GM19463 (cell line): ENCODE measurements around the gene ALG2.

Source experiments
- ATAC-seq: cut with Tn5 transposase; IDR thresholded peaks from one replicate; pipeline ENCODE4 v1.9.1; 2021; ENCODE audit warnings: mild to moderate bottlenecking, moderate library complexity; ENCODE audit not compliant: unreplicated experiment

The ALG2 gene

GRCh38 chr9:99193466-99193821 lies 28.3 kb downstream of the ALG2 start:
- no peak for ATAC-seq

GRCh38 chr9:99192786-99193465 lies 28.8 kb downstream of the ALG2 start:
- no peak for ATAC-seq

- no peak for ATAC-seq
These were observed 31.0 kb downstream of the ALG2 start for GRCh38 chr9:99190597-99191283.

GRCh38 chr9:99189887-99190596 lies 31.7 kb downstream of the ALG2 start:
- no peak for ATAC-seq

GRCh38 chr9:99189186-99189585 lies 32.6 kb downstream of the ALG2 start:
- no peak for ATAC-seq

- no peak for ATAC-seq
These were observed 34.4 kb downstream of the ALG2 start for GRCh38 chr9:99187311-99187710.

- no peak for ATAC-seq
These were observed 35.8 kb downstream of the ALG2 start for GRCh38 chr9:99185934-99186333.

- ATAC-seq = no peak
These were observed 36.5 kb downstream of the ALG2 start for GRCh38 chr9:99185348-99185632.

GRCh38 chr9:99184475-99185347 lies 37.0 kb downstream of the ALG2 start:
- ATAC-seq = peak; percentile 42

- no peak for ATAC-seq
These were observed 37.6 kb downstream of the ALG2 start for GRCh38 chr9:99184110-99184474.

- no peak for ATAC-seq
These were observed 38.1 kb downstream of the ALG2 start for GRCh38 chr9:99183616-99184015.

- ATAC-seq = no peak
These were observed 39.4 kb downstream of the ALG2 start for GRCh38 chr9:99182356-99182755.

GRCh38 chr9:99181621-99182020 lies 40.1 kb downstream of the ALG2 start:
- peak; percentile 43 for ATAC-seq

GRCh38 chr9:99181206-99181605 lies 40.5 kb downstream of the ALG2 start:
- ATAC-seq = no peak

GRCh38 chr9:99180662-99181061 lies 41.1 kb downstream of the ALG2 start:
- ATAC-seq = no peak

- ATAC-seq = peak; percentile 43
These were observed 41.5 kb downstream of the ALG2 start for GRCh38 chr9:99180199-99180598.

- ATAC-seq = no peak
These were observed 42.5 kb downstream of the ALG2 start for GRCh38 chr9:99178912-99179872.

GRCh38 chr9:99177576-99178366 lies 44.0 kb downstream of the ALG2 start:
- ATAC-seq = no peak

GRCh38 chr9:99176527-99177013 lies 45.2 kb downstream of the ALG2 start:
- no peak for ATAC-seq
